Activated CD4-positive, alpha-beta T cell treated with anti-CD3 and anti-CD28 coated beads, Interleukin-10, Interleukin-2, amounts not matched to agents 100 ng/mL and 50 ng/mL, durations not matched to agents 16 hours and 8 hours (primary cell): ENCODE data around the gene KNDC1.
"Not testable (repeated sequence)": the region's sequence is repeated elsewhere in the genome, so short reads cannot be mapped to it uniquely, and the experiment has no call there.

Experiments
- DNase-seq: peaks from one replicate; pipeline ENCODE4 v3.0.0-alpha.2; 2020

The KNDC1 gene

GRCh38 chr10:133162178-133162909 is 2.3 kb downstream of the KNDC1 start:
- no peak for DNase-seq

DNA sequence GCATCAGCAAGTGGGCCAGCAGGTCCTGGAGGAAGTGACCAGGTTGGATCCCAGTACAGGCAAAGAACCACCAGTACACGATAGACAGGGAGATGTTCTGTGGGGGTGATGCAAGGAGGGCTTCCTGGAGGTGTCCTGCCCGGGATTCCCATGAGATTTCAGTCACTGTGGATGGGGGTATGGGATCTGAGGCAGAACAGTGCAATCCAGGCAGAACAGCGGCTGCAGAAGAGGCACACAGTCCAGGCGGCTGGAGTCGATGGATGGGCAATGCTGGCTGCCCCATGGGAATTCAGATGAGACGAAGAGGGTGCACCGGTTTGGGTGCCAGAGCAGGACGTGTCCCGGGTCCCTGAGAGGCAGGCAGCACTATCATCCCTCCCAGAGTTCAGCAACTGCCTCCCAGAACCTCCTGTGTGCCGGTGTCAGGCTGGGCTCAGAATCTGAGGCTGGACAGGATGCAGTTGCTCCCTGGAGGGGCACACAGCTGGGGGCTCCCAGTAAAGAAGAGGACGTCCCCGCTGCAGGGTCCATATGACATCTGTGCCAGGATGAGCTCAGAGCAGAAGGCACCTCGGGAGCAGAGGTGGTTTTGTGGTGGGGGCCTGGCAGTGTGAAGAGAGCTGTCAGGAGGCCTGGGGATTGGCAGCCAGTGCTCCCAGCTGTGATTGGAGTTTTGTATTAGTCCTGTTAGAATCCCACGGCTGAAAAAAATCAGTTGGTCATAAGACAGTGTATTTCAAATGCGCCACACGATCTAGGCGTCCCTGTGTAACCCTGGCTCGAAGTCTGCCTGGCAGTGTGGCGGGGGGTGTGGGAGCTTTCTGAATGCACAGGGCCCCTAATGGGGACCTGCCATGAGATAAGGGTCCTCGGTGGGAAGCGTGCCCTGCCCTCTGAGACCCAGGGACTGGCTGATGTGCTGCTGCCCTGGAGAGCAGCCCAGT is 3.2 kb downstream of the KNDC1 start:
- no peak for DNase-seq

- DNase-seq: no peak
These were observed 4.1 kb downstream of the KNDC1 start for GRCh38 chr10:133163889-133164815.

DNA sequence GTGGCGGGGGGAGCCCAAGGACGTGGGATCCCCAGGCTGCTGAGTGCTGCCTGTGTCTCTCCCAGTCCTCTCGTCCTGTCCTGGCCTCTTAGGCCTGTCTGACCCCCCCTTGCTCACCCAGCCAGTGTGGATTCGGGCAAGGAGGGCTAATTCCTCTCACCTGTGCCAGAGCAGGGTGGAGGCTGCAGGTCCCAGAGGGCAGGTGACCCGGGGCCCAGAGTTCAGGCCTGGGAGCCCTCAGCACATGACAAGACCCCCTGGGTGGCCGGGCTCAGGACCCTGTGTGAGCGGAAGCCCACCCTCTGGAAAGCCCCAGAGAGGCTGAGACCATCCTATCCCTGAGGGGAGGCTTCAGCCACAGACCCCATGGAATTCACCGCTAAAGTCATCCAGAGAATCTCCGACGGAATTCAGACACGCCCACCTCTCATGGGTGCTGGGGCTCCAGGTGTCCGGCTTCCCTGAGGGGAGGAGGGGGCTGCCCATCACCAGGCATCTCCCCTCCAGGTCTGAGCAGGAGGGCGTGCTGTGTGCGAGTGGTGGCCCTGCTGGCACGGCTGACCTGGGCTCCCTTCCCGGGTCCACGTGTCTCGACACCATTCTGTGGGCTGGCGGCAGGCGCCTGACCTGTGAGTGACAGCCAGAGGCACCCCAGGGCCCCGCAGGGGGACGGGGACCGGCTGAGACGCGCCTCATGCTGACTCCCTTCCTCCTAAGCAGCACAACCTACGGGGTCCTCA is 5.0 kb downstream of the KNDC1 start:
- no peak for DNase-seq

GRCh38 chr10:133165556-133166503 is 5.8 kb downstream of the KNDC1 start:
- no peak for DNase-seq

GRCh38 chr10:133166504-133166827 is 6.4 kb downstream of the KNDC1 start:
- DNase-seq: no peak

- DNase-seq: no peak
These were observed 7.0 kb downstream of the KNDC1 start for GRCh38 chr10:133166828-133167692.

- no peak for DNase-seq
These were observed 7.9 kb downstream of the KNDC1 start for GRCh38 chr10:133167693-133168616.

- DNase-seq: no peak
These were observed 8.6 kb downstream of the KNDC1 start for GRCh38 chr10:133168617-133169031.

DNA sequence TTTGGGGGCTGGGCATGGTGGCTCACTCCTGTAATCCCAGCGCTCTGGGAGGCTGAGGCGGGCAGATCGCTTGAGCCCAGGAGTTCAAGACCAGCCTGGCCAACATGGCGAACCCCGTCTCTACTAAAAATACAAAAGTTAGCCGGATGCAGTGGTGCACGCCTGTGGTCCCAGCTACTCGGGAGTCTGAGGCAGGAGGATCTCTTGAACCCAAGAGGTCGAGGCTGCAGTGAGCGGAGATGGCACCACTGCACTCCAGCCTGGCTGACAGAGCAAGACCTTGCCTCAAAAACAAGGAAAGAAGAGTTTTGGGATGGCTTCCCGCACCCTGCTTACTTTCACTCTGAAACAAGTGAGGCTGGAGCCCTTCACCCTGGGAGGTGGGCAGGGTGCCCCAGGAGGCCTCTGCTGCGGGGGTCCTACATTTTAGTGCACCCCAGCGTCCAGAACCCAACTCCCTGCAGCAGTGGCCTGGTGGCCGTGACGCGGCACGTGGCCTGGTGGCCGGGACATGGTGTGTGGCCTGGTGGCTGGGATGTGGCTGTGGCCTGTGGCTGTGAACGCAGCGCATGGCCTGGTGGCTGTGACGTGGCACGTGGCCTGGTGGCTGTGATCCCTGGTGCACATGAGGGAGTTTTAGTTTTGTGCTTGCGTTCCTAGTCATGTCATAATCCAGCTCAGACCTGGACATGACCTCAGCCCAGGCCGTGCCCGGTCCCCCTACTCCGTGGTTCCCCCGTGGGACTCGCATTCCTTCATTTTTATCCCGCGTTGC is 9.3 kb downstream of the KNDC1 start:
- no peak for DNase-seq

- DNase-seq: no peak
These were observed 10.1 kb downstream of the KNDC1 start for GRCh38 chr10:133170092-133170491.

GRCh38 chr10:133173860-133174640 is 14.0 kb downstream of the KNDC1 start:
- DNase-seq: no peak

DNA sequence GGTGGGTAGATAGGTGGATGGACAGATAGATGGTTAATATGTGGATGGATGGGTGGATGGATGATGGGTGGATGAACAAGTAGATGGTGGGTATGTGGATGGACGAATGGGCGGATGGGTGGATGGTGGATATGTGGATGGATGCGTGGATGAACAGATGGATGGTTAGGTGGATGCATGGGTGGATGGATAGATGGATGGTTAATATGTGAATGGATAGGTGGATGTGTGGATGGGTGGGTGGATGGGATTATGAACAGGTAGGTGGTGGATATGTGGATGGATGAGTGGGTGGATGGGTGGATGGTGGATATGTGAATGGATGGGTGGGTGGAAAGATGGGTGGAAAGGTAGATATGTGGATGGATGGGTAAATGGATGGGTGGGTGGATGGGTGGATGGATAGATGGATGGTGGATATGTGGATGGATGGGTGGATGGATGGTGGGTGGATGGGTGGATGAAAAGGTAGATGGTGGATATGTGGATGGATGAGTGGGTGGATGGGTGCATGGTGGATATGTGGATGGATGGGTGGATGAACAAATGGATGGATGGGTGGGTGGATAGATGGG is 14.8 kb downstream of the KNDC1 start:
- DNase-seq: no peak

GRCh38 chr10:133175624-133176023 is 15.6 kb downstream of the KNDC1 start:
- DNase-seq: not testable (repeated sequence)

DNA sequence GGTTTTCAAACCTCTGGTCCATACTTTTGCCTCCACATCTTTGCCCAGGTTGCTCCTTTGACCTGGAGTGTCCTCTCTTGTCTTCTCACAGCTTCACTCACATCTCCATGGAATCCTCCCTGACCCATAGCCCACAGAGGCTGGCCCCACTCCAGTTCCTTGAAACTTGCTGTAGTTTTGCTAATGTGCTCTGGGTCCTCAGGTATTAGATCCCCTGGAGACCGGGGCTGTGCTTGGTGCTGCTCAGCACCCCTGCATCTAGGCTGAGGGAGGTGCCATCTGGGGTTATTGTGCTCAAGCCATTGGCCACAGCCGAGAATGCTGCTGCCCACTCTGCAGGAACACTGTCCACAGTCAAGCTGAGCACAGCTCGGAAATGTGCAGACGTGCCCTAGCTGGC is 16.5 kb downstream of the KNDC1 start:
- no peak for DNase-seq

- no peak for DNase-seq
These were observed 17.6 kb downstream of the KNDC1 start for GRCh38 chr10:133177380-133178157.
